Right lung (tissue), 5 donors: ENCODE measurements around the gene SRRM5. TPM values are rescaled to one million over a fixed set of nuclear protein-coding genes. Genes with fewer than 3 reads are reported as not detected.

Source experiments
- DNase-seq, 2 donors: peaks; one replicate each; pipeline ENCODE4 v3.0.0-alpha.2; 2013
- polyA plus RNA-seq, 5 donors: library from polyadenylated mRNA; unstranded; fragments of 120-200 nt; gene quantifications; one replicate each; pipeline versions ENCODE4 v1.2.1 to v1.2.3, GENCODE V29; 2013; ENCODE audit warnings: inconsistent platforms in 1 of 5, low replicate concordance in 1 of 5; ENCODE audit not compliant: insufficient read length in 5 of 5, insufficient read depth in 1 of 5

The SRRM5 gene
- polyA plus RNA-seq, 5 donors, result 1.6 to 3.0 (median 1.7) TPM

DNA sequence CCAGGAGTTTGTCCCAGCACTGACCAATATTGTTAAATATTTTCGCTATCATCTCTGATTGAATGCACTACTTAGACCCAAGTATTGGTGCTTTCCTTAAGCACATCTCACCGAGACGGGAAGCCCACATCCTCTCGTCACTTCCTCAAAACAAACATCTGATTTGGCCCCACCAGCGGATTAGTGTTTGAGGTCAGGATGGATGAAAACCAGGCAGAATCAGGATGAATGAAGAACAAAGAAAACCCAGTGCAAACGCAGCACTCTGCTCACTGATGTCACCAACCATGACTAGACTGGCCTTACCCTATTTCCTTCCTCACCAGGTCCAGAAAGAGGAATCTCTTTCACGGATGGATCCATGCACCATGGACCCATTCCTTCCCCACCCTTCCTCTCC, 52.1 kb downstream of the SRRM5 start:
- DNase-seq, result no peak

Other genes starting within 250 kb of the SRRM5 start
- under 1 TPM in 1 of 5 donors, not detected in 4; 0.09 TPM for gene TEX101, start 197.2 kb upstream of the SRRM5 start, polyA plus RNA-seq
- gene LYPD3, start 146.5 kb upstream of the SRRM5 start, polyA plus RNA-seq, result 1 to 10 TPM; 1.1 to 2.2 (median 1.4) TPM
- 10 to 100 TPM in 3 of 5 donors, 1 to 10 TPM in 2; 7.3 to 13.7 (median 11.5) TPM for gene PHLDB3, start 107.3 kb upstream of the SRRM5 start, polyA plus RNA-seq
- gene ETHE1, start 84.9 kb upstream of the SRRM5 start, polyA plus RNA-seq, result 10 to 100 TPM; 18.2 to 24.1 (median 20.5) TPM
- gene ZNF575, start 78.9 kb upstream of the SRRM5 start, polyA plus RNA-seq, result 1 to 10 TPM; 1.3 to 3.8 (median 2.1) TPM
- gene XRCC1, start 36.6 kb upstream of the SRRM5 start, polyA plus RNA-seq, result 10 to 100 TPM; 50.7 to 61.1 (median 54.6) TPM
- gene PINLYP, start 36.3 kb upstream of the SRRM5 start, polyA plus RNA-seq, result 10 to 100 TPM; 17.1 to 20.5 (median 18.2) TPM
- 10 to 100 TPM; 14.6 to 19.0 (median 16.1) TPM for gene IRGQ, start 16.0 kb upstream of the SRRM5 start, polyA plus RNA-seq
- 10 to 100 TPM in 3 of 5 donors, 1 to 10 TPM in 2; 10.0 to 14.4 (median 10.6) TPM for gene ZNF576, start 15.5 kb upstream of the SRRM5 start, polyA plus RNA-seq
- 100 to 1,000 TPM in 1 of 5 donors, 10 to 100 TPM in 4; 72.1 to 136 (median 77.7) TPM for gene ZNF428, start 7.5 kb downstream of the SRRM5 start, polyA plus RNA-seq
- 10 to 100 TPM; 17.5 to 25.8 (median 19.2) TPM for gene CADM4, start 27.8 kb downstream of the SRRM5 start, polyA plus RNA-seq
- 10 to 100 TPM; 13.4 to 19.9 (median 17.2) TPM for gene PLAUR, start 58.1 kb downstream of the SRRM5 start, polyA plus RNA-seq
- gene IRGC, start 104.0 kb downstream of the SRRM5 start, polyA plus RNA-seq, result not detected
- 10 to 100 TPM; 49.8 to 70.9 (median 54.0) TPM for gene SMG9, start 142.9 kb downstream of the SRRM5 start, polyA plus RNA-seq
- gene KCNN4, start 168.9 kb downstream of the SRRM5 start, polyA plus RNA-seq, result 1 to 10 TPM; 1.3 to 2.6 (median 1.6) TPM
- under 1 TPM; 0.30 to 0.49 (median 0.40) TPM for gene LYPD5, start 190.4 kb downstream of the SRRM5 start, polyA plus RNA-seq
- 10 to 100 TPM; 10.0 to 24.2 (median 22.8) TPM for gene ZNF283, start 215.2 kb downstream of the SRRM5 start, polyA plus RNA-seq